GM12878 (cell line): ENCODE data around the gene TMEM212. TPM values are rescaled to one million over a fixed set of nuclear protein-coding genes. Genes with fewer than 3 reads are reported as not detected.

Experiments used
- polyA plus RNA-seq, 11 experiments: library from polyadenylated mRNA; depleted of rRNA in 4 of 11; unstranded in 6 of 11; stranded (reverse) in 5 of 11; fragments of >200 nt; fragmentation: Nextera tagmentation in 4 of 11; fragmentation: Illumina TruSeq in 1 of 11; extraction: Ambion mirVana in 4 of 11; extraction: Trizol in 1 of 11; gene quantifications; 1 replicate in 1 of 11; 2 replicates in 10 of 11; pipeline versions ENCODE4 v1.2.1 to v1.2.3, GENCODE V29; 2011 to 2016; ENCODE audit warnings: inconsistent platforms in 2 of 11, missing spikeins in 2 of 11, low read depth in 1 of 11
- total RNA-seq, 4 experiments: library from RNA; depleted of rRNA in 3 of 4; stranded (reverse); fragments of >200 nt in 3 of 4; fragmentation: Illumina TruSeq in 1 of 4; extraction: Trizol in 1 of 4; gene quantifications; 2 replicates each; pipeline versions ENCODE4 v1.2.1 to v1.2.3, GENCODE V29; 2013 to 2021

TMEM212 gene
- total and polyA plus RNA-seq, 10 of the 15 experiments (the other 5 are each of a cell fraction or from before 2014, with no cell fraction given): not detected

Other genes starting within 250 kb of the TMEM212 start
- gene PLD1, start 32.9 kb upstream of the TMEM212 start, total RNA-seq (2014; rRNA removed): 3.2 and 4.4 TPM in 2 replicates
- 3.8 and 5.1 TPM in 2 replicates for gene PLD1, start 32.9 kb upstream of the TMEM212 start, total RNA-seq (2014; rRNA removed; fragmentation: Illumina TruSeq; extraction: Trizol)
- 7.5 and 7.8 TPM in 2 replicates for gene PLD1, start 32.9 kb upstream of the TMEM212 start, total RNA-seq (2021)
- gene PLD1, start 32.9 kb upstream of the TMEM212 start, polyA plus RNA-seq (2011; rRNA removed): 108 and 130 TPM in 2 replicates
- gene PLD1, start 32.9 kb upstream of the TMEM212 start, polyA plus RNA-seq (2014; fragmentation: Illumina TruSeq; extraction: Trizol): 3.4 and 6.5 TPM in 2 replicates
- 1 to 10 TPM; 3.1 to 3.4 TPM for gene PLD1, start 32.9 kb upstream of the TMEM212 start, polyA plus RNA-seq (2014; fragmentation: Nextera tagmentation; extraction: Ambion mirVana)
- 2.4 and 2.9 TPM in 2 replicates for gene PLD1, start 32.9 kb upstream of the TMEM212 start, polyA plus RNA-seq (2014; rRNA removed)
- 1 to 10 TPM; 4.3 to 5.8 TPM for gene PLD1, start 32.9 kb upstream of the TMEM212 start, polyA plus RNA-seq (2016; fragmentation: Nextera tagmentation; extraction: Ambion mirVana)
- 30.2 and 34.9 TPM in 2 replicates for gene FNDC3B, start 196.2 kb downstream of the TMEM212 start, total RNA-seq (2014; rRNA removed)
- 29.0 and 32.3 TPM in 2 replicates for gene FNDC3B, start 196.2 kb downstream of the TMEM212 start, total RNA-seq (2014; rRNA removed; fragmentation: Illumina TruSeq; extraction: Trizol)
- gene FNDC3B, start 196.2 kb downstream of the TMEM212 start, total RNA-seq (2021): 35.0 and 35.8 TPM in 2 replicates
- 6.3 and 9.1 TPM in 2 replicates for gene FNDC3B, start 196.2 kb downstream of the TMEM212 start, polyA plus RNA-seq (2011; rRNA removed)
- gene FNDC3B, start 196.2 kb downstream of the TMEM212 start, polyA plus RNA-seq (2014; fragmentation: Illumina TruSeq; extraction: Trizol): 15.0 and 26.0 TPM in 2 replicates
- gene FNDC3B, start 196.2 kb downstream of the TMEM212 start, polyA plus RNA-seq (2014; fragmentation: Nextera tagmentation; extraction: Ambion mirVana): 10 to 100 TPM in 1 of 2 experiments, 1 to 10 TPM in 1; 7.9 to 11.9 TPM
- gene FNDC3B, start 196.2 kb downstream of the TMEM212 start, polyA plus RNA-seq (2014; rRNA removed): 8.2 and 9.9 TPM in 2 replicates
- gene FNDC3B, start 196.2 kb downstream of the TMEM212 start, polyA plus RNA-seq (2016; fragmentation: Nextera tagmentation; extraction: Ambion mirVana): 10 to 100 TPM; 21.9 to 23.8 TPM